ENCODE results near the gene FAXDC2. TPM values are rescaled to one million over a fixed set of nuclear protein-coding genes. Genes with fewer than 3 reads are reported as not detected.

Gene FAXDC2
- 5.1 and 6.0 TPM in 2 replicates for total RNA-seq

GRCh38 chr5:154850255-154851062 is at the start of gene FAXDC2:
Gene FAXDC2, minus strand, starts transcription at chr5:154850603. Its CDS starts 12,425 bp downstream, at chr5:154838178.

GRCh38 chr5:154858297-154858971 is 8.0 kb upstream of the FAXDC2 start, which contains the start of gene CNOT8:
Gene CNOT8, plus strand, starts transcription at chr5:154858627. Its CDS starts 4,652 bp downstream, at chr5:154863279.

Other genes starting within 250 kb of the FAXDC2 start
- gene LARP1, start 95.2 kb downstream of the FAXDC2 start, total RNA-seq: 24.6 and 36.1 TPM in 2 replicates
- gene CNOT8, start 8.0 kb upstream of the FAXDC2 start, total RNA-seq: 48.5 and 58.3 TPM in 2 replicates
- gene GEMIN5, start 87.6 kb upstream of the FAXDC2 start, total RNA-seq: 9.7 and 12.3 TPM in 2 replicates
- 23.3 and 32.4 TPM in 2 replicates for gene MRPL22, start 90.5 kb upstream of the FAXDC2 start, total RNA-seq
- gene KIF4B, start 163.2 kb upstream of the FAXDC2 start, total RNA-seq: under 0.01 TPM in 1 of 2 replicates, not detected in the other

Data from smooth muscle cell of bladder (primary cell).